SW 1271 (cell line): Measurements from ENCODE around the gene PITPNM2.

Experiments
- DNase-seq, 2 experiments: peaks; one replicate each; lab custom pipeline; 2025; lab: John Stamatoyannopoulos, UW

PITPNM2 gene

GRCh38 chr12:123150744-123151456, at the start of gene PITPNM2:
Gene PITPNM2, minus strand, starts transcription at chr12:123151090. Its CDS starts 116,500 bp downstream, at chr12:123034590.
- DNase-seq, result peak in 1 of 2 experiments; percentile 52

GRCh38 chr12:123200414-123200813, 49.5 kb upstream of the PITPNM2 start:
- no peak for DNase-seq

GRCh38 chr12:123199936-123200335, 49.0 kb upstream of the PITPNM2 start:
- DNase-seq, result no peak

GRCh38 chr12:123187637-123188036, 36.7 kb upstream of the PITPNM2 start:
- DNase-seq, result no peak

- no peak for DNase-seq
Measured at GRCh38 chr12:123180171-123180570, 29.3 kb upstream of the PITPNM2 start.

- DNase-seq, result no peak
Measured at GRCh38 chr12:123171967-123172366, 21.1 kb upstream of the PITPNM2 start.

GRCh38 chr12:123167329-123167728, 16.4 kb upstream of the PITPNM2 start:
- DNase-seq, result no peak

GRCh38 chr12:123165537-123165936, 14.6 kb upstream of the PITPNM2 start:
- no peak for DNase-seq

- DNase-seq, result no peak
Measured at GRCh38 chr12:123164710-123165261, 13.9 kb upstream of the PITPNM2 start.

- no peak for DNase-seq
Measured at GRCh38 chr12:123164222-123164621, 13.3 kb upstream of the PITPNM2 start.

- no peak for DNase-seq
Measured at GRCh38 chr12:123163227-123163626, 12.3 kb upstream of the PITPNM2 start.

- DNase-seq, result no peak
Measured at GRCh38 chr12:123160801-123161487, 10.1 kb upstream of the PITPNM2 start.

GRCh38 chr12:123153906-123154305, 3.0 kb upstream of the PITPNM2 start:
- DNase-seq, result no peak

- DNase-seq, result no peak
Measured at GRCh38 chr12:123152833-123153232, 1.9 kb upstream of the PITPNM2 start.

GRCh38 chr12:123151457-123152454, 866 bp upstream of the PITPNM2 start:
- no peak for DNase-seq

- DNase-seq, result no peak
Measured at GRCh38 chr12:123150275-123150743, 581 bp downstream of the PITPNM2 start.

- DNase-seq, result no peak
Measured at GRCh38 chr12:123149501-123150274, 1.2 kb downstream of the PITPNM2 start.

- DNase-seq, result no peak
Measured at GRCh38 chr12:123149088-123149487, 1.8 kb downstream of the PITPNM2 start.

GRCh38 chr12:123148655-123149054, 2.2 kb downstream of the PITPNM2 start:
- DNase-seq, result no peak

- DNase-seq, result no peak
Measured at GRCh38 chr12:123148223-123148622, 2.7 kb downstream of the PITPNM2 start.

- no peak for DNase-seq
Measured at GRCh38 chr12:123145211-123145610, 5.7 kb downstream of the PITPNM2 start.
